AG09319 (cell line): ENCODE results near the gene MAG.

Source experiments
- DNase-seq: peaks from one replicate; pipeline ENCODE4 v3.0.0-alpha.2; 2010; ENCODE audit warnings: low read depth; ENCODE audit errors: extremely low read depth
- CTCF ChIP-seq: IDR thresholded peaks from 2 replicates; pipeline ENCODE4 v1.5.1; 2011; ENCODE audit warnings: low read depth, mild to moderate bottlenecking, inconsistent platforms, low read length, moderate library complexity

The MAG gene

DNA sequence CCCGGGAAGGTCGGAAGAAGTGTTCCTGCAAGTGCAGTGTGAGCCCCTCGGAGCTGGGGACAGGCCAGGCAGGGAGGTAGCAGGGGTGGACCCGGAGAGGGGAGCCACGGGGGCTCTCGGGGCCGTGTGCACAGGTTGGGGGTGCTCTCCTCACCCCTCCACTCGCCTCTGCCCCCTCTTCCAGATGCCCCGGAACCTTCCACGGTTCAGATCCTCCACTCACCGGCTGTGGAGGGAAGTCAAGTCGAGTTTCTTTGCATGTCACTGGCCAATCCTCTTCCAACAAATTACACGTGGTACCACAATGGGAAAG lies 46.0 kb downstream of the MAG start:
- DNase-seq, result no peak
- no peak for TF ChIP-seq CTCF

GRCh38 chr19:35340431-35340830 lies 48.5 kb downstream of the MAG start:
- TF ChIP-seq CTCF, result no peak

DNA sequence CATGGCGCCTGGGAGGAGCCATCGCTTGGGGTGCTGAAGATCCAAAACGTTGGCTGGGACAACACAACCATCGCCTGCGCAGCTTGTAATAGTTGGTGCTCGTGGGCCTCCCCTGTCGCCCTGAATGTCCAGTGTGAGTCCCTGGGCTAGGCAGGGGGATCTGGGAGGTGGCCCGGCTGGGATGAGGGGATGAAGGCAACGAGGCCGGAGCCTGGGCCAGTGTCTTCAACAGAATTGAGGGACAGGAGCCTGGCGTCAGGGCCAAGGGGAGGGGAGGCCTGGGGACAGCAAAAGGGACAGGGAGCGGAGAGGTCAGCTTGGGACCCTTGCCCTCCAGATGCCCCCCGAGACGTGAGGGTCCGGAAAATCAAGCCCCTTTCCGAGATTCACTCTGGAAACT lies 49.0 kb downstream of the MAG start:
- no peak for TF ChIP-seq CTCF

More at GRCh38 chr19:35340431-35340830, 48.5 kb downstream of the MAG start:
- DNase-seq, result no peak

DNA sequence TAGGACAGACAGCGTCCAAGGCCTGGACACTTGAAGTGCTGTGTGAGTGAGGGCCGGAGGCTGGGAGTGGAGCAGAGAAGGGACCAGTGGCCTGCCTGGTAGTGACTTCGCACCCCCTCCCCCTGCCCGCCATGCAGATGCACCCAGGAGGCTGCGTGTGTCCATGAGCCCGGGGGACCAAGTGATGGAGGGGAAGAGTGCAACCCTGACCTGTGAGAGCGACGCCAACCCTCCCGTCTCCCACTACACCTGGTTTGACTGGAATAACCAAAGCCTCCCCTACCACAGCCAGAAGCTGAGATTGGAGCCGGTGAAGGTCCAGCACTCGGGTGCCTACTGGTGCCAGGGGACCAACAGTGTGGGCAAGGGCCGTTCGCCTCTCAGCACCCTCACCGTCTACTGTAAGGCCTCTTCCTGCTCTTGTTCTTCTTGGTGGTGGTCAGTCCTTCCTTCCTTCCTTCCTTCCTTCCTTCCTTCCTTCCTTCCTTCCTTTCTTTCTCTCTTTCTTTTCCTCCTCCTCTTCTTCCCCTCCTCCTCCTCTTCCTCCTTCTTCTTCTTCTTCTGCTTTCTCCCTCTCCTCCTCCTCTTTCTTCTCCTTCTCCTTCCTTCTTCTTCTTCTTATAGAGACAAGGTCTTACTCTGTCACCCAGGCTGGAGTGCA lies 49.7 kb downstream of the MAG start:
- no peak for DNase-seq
- TF ChIP-seq CTCF, result no peak

More for the DNA sequence above, 49.0 kb downstream of the MAG start:
- no peak for DNase-seq

DNA sequence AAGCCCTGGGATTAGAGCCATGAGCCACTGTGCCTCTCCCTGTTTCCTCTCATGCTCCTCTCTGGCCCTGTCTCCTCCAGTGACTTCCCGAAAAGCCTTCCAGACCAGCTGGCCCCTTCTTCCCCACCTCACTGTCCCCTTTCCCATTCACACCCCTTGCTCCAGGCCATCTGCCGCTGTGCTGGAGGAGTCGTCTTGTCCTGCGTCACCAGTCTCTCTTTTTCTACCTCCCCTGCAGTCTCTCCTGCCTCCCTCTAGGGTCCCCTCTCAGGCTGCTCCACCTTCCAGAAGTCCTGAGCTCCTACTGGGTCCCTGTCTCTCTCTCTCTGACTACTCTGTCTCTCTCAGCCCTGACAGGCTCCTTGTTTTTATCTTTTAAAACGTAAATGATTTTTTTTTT lies 50.5 kb downstream of the MAG start:
- no peak for DNase-seq
- no peak for TF ChIP-seq CTCF

- no peak for TF ChIP-seq CTCF
- DNase-seq, result no peak
Observed at GRCh38 chr19:35344511-35345031, 52.6 kb downstream of the MAG start.

DNA sequence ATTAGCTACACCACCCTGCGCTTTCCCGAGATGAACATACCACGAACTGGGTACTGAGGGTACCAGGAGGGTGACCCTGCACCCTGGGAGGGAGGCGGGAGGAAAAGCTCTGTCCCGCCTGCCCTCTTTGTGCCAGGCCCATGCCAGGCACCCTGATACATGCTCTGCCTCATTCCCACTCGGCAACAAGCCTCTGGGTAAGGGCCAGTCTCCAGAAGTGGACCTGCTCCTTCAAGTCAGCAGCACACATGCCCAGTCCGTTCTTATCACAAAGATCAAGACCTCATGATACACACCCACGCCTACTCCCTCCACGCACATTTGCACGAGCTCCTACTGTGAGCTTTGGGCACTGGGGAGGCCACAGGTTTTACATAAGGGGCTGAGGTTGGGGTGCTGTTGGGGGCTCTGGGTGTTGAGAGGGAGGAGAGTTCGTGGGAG lies 53.7 kb downstream of the MAG start:
- DNase-seq, result no peak

More for the DNA sequence above, 53.7 kb downstream of the MAG start:
- no peak for TF ChIP-seq CTCF
